Nephron progenitor cell (in vitro differentiated cells): ENCODE results near the gene KRTAP5-8.
A peak's percentile ranks its signal among the peaks of the same experiment; 100 is the strongest.
"Not testable (repeated sequence)": the region's sequence is repeated elsewhere in the genome, so short reads cannot be mapped to it uniquely, and the experiment has no call there.

Experiments
- DNase-seq: peaks from one replicate; pipeline ENCODE4 v3.0.0; 2021
- H3K27ac Mint-ChIP-seq: 2 replicates; pipeline ENCODE4 v1.8.0; 2021; ENCODE audit warnings: mild to moderate bottlenecking, moderate library complexity, mixed read lengths
- H3K27me3 Mint-ChIP-seq: 2 replicates; pipeline ENCODE4 v1.8.0; 2021; ENCODE audit warnings: mild to moderate bottlenecking, low read depth, mixed read lengths; ENCODE audit not compliant: poor library complexity
- H3K36me3 Mint-ChIP-seq: 2 replicates; pipeline ENCODE4 v1.8.0; 2021; ENCODE audit warnings: low read depth, mixed read lengths
- H3K4me1 Mint-ChIP-seq: 2 replicates; pipeline ENCODE4 v1.8.0; 2021; ENCODE audit warnings: mixed read lengths
- H3K4me3 Mint-ChIP-seq: 2 replicates; pipeline ENCODE4 v1.8.0; 2021; ENCODE audit warnings: mild to moderate bottlenecking, moderate library complexity, mixed read lengths
- H3K9me3 Mint-ChIP-seq: 2 replicates; pipeline ENCODE4 v1.8.0; 2021; ENCODE audit warnings: mild to moderate bottlenecking, moderate library complexity, mixed read lengths
- CTCF ChIP-seq: fragments of 200-600 bp; sonication (generic); IDR thresholded peaks from 2 replicates; pipeline ENCODE4 v1.5.0; 2021; ENCODE audit warnings: antibody characterized with exemption

The KRTAP5-8 gene, protein sequence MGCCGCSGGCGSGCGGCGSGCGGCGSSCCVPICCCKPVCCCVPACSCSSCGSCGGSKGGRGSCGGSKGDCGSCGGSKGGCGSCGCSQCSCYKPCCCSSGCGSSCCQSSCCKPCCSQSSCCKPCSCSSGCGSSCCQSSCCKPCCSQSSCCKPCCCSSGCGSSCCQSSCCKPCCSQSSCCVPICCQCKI

DNA sequence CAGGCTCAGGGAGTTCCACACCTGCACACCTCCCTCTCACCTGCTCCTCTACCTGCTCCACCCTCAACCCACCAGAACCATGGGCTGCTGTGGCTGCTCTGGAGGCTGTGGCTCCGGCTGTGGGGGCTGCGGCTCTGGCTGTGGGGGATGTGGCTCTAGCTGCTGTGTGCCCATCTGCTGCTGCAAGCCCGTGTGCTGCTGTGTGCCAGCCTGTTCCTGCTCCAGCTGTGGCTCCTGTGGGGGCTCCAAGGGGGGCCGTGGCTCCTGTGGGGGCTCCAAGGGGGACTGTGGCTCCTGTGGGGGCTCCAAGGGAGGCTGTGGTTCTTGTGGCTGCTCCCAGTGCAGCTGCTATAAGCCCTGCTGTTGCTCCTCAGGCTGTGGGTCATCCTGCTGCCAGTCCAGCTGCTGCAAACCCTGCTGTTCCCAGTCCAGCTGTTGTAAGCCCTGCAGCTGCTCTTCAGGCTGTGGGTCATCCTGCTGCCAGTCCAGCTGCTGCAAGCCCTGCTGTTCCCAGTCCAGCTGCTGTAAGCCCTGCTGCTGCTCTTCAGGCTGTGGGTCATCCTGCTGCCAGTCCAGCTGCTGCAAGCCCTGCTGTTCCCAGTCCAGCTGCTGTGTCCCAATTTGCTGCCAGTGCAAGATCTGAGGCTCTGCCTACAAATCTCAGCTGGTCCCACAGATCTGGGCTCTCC, at the start of gene KRTAP5-8:
TSS of gene KRTAP5-8 (plus strand) at position 49 of the 689 bp plus-strand sequence. CDS start at position 80, 31 bp downstream.
- not testable (repeated sequence) for H3K27me3 Mint-ChIP-seq, H3K36me3 Mint-ChIP-seq, H3K4me3 Mint-ChIP-seq, DNase-seq
- Mint-ChIP-seq H3K27ac (peak within 1 kb of the TSS; percentile 51), H3K9me3 (peaks cover 12% of the 10 kb centered on the region), H3K4me1 (peaks cover 38% of the 10 kb centered on the region)

- TF ChIP-seq CTCF, result no peak
- peaks cover 2% of the 10 kb centered on the region for H3K27me3 Mint-ChIP-seq
- H3K27ac Mint-ChIP-seq, result peak overlapping the region; percentile 93
- no peak for DNase-seq
- H3K4me1 Mint-ChIP-seq, result peaks cover 31% of the 10 kb centered on the region
- H3K4me3 Mint-ChIP-seq, result peak overlapping the region; percentile 54
- H3K36me3 Mint-ChIP-seq, result peaks cover 58% of the 10 kb centered on the region
- no peaks in the 10 kb centered on the region for H3K9me3 Mint-ChIP-seq
Measured at GRCh38 chr11:71488681-71489270, 49.0 kb upstream of the KRTAP5-8 start.

GRCh38 chr11:71489311-71490043, 48.3 kb upstream of the KRTAP5-8 start:
- Mint-ChIP-seq H3K4me1 (peaks cover 31% of the 10 kb centered on the region), H3K9me3 (no peaks in the 10 kb centered on the region), H3K27me3 (peaks cover 2% of the 10 kb centered on the region), H3K36me3 (peaks cover 51% of the 10 kb centered on the region), H3K27ac (no peak overlapping the region), H3K4me3 (no peak overlapping the region)
- no peak for TF ChIP-seq CTCF
- DNase-seq, result no peak

- Mint-ChIP-seq H3K27me3 (peaks cover 2% of the 10 kb centered on the region), H3K9me3 (no peaks in the 10 kb centered on the region), H3K36me3 (peaks cover 52% of the 10 kb centered on the region), H3K27ac (no peak overlapping the region), H3K4me3 (no peak overlapping the region), H3K4me1 (peaks cover 31% of the 10 kb centered on the region)
- DNase-seq, result no peak
- TF ChIP-seq CTCF, result no peak
Measured at GRCh38 chr11:71490044-71490730, 47.6 kb upstream of the KRTAP5-8 start.

- no peak overlapping the region for H3K4me3 Mint-ChIP-seq
- peaks cover 2% of the 10 kb centered on the region for H3K27me3 Mint-ChIP-seq
- DNase-seq, result no peak
- peaks cover 52% of the 10 kb centered on the region for H3K36me3 Mint-ChIP-seq
- H3K4me1 Mint-ChIP-seq, result peaks cover 36% of the 10 kb centered on the region
- H3K9me3 Mint-ChIP-seq, result no peaks in the 10 kb centered on the region
- TF ChIP-seq CTCF, result no peak
- peak overlapping the region; percentile 40 for H3K27ac Mint-ChIP-seq
Measured at GRCh38 chr11:71490731-71491390, 47.0 kb upstream of the KRTAP5-8 start.
